CD4-positive, alpha-beta T cell treated with Interleukin-15 for 1 hour (primary cell): ENCODE results near the gene EPHB2.

Experiments used
- DNase-seq: peaks from one replicate; pipeline ENCODE4 v3.0.0-alpha.2; 2020

Gene EPHB2

GRCh38 chr1:22804969-22805671 is 94.5 kb downstream of the EPHB2 start:
- DNase-seq, result no peak

- no peak for DNase-seq
Observed at GRCh38 chr1:22805672-22806038, 95.0 kb downstream of the EPHB2 start.

GRCh38 chr1:22806584-22806983 is 95.9 kb downstream of the EPHB2 start:
- DNase-seq, result no peak

GRCh38 chr1:22807340-22807739 is 96.7 kb downstream of the EPHB2 start:
- DNase-seq, result no peak

- no peak for DNase-seq
Observed at GRCh38 chr1:22808186-22808675, 97.6 kb downstream of the EPHB2 start.

GRCh38 chr1:22808676-22809483 is 98.2 kb downstream of the EPHB2 start:
- DNase-seq, result no peak

GRCh38 chr1:22809783-22810182 is 99.1 kb downstream of the EPHB2 start:
- no peak for DNase-seq

GRCh38 chr1:22810378-22810777 is 99.7 kb downstream of the EPHB2 start:
- DNase-seq, result no peak

- no peak for DNase-seq
Observed at GRCh38 chr1:22812092-22812880, 101.6 kb downstream of the EPHB2 start.

GRCh38 chr1:22812993-22813790 is 102.6 kb downstream of the EPHB2 start:
- DNase-seq, result no peak

GRCh38 chr1:22814176-22815042 is 103.8 kb downstream of the EPHB2 start:
- no peak for DNase-seq

- no peak for DNase-seq
Observed at GRCh38 chr1:22815043-22815365, 104.4 kb downstream of the EPHB2 start.

- DNase-seq, result no peak
Observed at GRCh38 chr1:22815421-22816066, 104.9 kb downstream of the EPHB2 start.

- no peak for DNase-seq
Observed at GRCh38 chr1:22816067-22816775, 105.6 kb downstream of the EPHB2 start.

- DNase-seq, result no peak
Observed at GRCh38 chr1:22816803-22817202, 106.2 kb downstream of the EPHB2 start.

GRCh38 chr1:22817462-22817861 is 106.8 kb downstream of the EPHB2 start:
- DNase-seq, result no peak

GRCh38 chr1:22818061-22818770 is 107.6 kb downstream of the EPHB2 start:
- no peak for DNase-seq

GRCh38 chr1:22819361-22819760 is 108.7 kb downstream of the EPHB2 start:
- no peak for DNase-seq

GRCh38 chr1:22821027-22821426 is 110.4 kb downstream of the EPHB2 start:
- DNase-seq, result no peak

GRCh38 chr1:22822371-22822770 is 111.7 kb downstream of the EPHB2 start:
- DNase-seq, result no peak
